ENCODE data around the gene ZSWIM1.

Gene ZSWIM1

DNA sequence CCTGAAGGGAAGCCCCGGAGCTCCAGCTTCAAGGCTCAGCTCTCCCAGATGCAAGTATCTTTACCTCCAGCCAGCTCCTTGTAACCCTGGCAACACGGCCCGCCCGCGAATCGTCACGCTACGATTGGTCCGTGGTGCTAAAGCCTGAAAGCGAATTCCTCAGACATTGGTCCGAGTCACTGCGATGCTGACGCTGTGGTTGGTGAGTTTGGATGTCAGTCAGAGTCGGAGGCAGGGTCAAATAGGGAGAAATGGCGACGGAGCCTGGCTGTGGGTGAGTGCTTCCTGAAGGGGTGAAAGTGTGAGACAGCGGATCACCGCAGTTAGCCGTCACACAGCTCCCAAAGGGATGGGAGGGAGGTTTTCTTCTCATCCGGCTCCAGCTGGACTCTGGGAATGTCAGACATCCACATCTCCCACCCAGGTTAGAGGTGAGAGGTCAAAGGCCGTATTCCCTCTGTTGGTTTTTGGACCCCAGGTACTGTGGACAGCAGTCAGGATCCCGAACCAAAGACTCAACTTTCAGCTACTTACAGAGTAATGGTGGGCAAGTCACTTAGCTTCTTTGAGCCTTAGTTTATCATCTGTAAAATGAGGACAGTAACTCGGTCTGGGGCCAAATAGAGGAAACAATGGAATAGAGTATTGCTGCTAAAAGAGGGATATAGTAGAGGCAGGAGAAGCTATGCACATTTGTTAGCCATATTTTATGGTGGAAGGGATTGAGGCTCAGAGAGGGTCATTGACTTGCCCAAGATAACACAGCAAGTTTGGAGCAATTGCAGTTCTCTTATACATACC, at the start of gene ZSWIM1:
Gene ZSWIM1 (plus strand): TSS at position 240 of the 801 bp plus-strand sequence. CDS start 1,366 bp downstream, outside the sequence.
- DNase-seq = peak; percentile 98

DNA sequence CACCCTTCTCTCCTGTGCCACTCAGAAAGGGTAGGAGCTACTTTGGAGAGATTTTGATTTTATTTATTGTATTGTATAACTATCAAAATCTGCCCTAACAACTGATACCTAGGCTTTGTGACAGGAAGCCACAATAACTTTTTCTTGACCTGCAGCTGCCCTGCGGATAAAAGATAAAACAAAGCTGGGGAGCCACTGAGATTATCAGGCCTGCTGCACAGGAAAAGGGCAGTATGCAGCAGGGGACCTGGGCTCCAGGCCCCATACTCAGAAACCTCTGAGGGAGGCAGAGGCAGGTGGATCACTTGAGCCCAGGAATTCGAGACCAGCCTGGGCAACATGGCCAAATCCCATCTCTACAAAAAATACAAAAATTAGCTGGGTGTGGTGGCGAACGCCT, 48.4 kb upstream of the ZSWIM1 start:
- DNase-seq = no peak

DNA sequence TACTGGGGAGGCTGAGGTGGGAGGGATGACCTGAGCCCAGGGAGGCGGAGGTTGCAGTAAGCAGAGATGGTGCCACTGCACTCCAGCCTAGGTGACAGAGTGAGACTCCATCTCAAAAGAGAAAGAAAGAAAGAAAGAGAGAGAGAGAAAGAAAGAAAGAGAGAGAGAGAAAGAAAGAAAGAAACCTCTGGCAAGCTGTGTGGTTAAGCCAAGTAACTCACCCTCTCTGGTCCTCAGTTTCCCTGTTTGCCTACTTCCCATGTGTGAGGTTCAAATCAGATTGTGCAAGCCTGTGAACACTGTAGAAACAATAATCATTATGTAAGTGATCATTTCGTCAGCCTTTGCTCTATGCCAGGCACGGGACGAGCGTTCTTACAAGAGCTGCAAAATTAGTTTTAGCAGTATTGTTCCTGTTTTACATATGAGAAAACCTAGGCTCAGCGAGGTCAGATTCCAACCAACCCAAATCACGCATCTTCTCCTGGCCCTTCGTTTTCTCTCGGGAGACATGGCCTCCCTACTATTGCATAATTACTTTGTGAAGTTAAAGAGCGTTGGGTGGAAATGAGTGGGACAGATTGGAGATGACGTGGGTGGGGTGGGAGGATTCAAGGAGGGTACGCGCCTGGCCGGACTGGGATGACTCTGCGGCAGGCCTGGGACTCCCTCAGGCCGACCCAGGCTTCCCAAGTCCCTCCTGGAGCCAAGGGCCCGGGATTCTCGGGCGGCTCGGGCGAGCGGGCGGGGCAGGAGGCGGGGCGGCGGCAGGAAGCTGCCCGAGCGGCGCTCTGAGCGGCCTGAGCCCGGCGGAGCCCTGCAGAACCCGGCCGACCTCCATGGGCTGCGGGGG, 47.8 kb upstream of the ZSWIM1 start, which contains the start of gene SNX21:
Gene SNX21 (plus strand): TSS at position 770 of the 853 bp plus-strand sequence. CDS start 121 bp downstream, outside the sequence.
- DNase-seq = peak; percentile 28

DNA sequence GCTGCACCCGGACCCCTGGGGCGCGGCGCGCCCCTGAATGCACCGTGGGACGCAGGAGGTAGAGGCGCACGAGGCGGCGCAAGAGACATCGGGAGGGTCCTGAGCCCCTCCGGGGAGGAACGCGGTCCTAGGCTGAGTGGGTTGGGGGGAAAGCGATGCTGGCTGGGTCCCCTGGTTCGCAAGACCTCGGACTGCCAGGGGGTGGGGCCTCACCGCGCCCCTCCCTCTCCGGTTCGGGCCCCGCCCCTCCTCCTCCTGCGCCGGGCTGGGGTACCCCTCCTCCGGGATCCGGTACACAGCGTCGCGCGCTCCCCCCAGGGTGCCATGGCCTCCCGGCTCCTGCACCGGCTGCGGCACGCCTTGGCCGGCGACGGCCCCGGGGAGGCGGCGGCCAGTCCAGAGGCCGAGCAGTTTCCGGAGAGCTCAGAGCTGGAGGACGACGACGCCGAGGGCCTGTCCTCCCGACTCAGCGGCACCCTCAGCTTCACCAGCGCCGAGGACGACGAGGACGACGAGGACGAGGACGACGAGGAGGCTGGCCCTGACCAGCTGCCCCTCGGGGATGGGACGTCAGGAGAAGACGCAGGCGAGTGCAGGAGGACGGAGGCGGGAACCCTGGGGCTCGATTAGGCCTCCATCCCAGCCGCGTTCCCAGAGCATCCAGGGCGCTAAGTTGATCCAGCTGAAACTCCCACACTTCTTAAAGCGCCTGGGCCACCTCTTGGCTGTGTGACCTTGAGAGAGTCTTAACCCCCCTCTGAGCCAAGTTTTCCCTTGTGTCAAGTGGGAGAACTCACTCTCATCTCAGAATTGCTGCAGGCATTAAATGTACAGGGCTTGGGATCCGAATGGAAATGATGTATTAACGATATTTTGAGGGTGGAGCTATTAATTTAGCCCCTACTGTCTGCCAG, 46.9 kb upstream of the ZSWIM1 start:
- DNase-seq = peak; percentile 28

DNA sequence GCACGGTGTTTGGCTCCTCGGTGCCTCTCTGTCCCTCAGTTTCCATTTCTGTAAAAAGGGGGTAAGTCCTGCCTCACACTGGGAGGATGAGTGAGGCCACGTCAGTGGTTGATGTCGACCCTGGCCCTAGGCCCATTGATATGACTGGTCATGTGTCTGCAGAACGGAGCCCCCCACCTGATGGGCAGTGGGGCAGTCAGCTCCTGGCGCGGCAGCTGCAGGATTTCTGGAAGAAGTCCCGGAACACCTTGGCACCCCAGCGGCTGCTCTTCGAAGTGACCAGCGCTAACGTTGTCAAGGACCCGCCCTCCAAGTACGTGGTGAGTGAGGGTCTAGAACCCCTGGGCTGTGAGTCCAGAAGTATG, 46.2 kb upstream of the ZSWIM1 start:
- no peak for DNase-seq

DNA sequence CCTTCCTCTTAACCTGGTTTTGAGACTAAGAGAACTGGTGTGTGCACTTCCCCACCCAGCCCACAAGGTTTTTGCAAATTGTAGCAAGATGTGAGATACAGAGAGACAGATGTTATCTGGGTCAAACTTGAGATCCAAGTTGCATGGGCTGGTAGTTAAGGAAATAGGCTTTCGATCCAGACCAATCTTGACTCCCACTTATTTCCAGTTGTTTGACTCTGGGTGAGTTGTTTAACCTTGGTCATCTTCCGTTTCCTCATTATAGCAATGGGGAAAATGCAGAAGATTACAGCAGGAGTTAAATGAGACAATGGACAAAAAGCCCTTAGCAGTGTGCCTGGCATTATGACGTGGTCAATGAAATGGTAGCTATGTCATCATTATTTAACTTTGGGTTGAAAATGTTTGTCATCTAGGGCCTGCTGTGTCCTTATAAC, 45.7 kb upstream of the ZSWIM1 start:
- DNase-seq = no peak

DNA sequence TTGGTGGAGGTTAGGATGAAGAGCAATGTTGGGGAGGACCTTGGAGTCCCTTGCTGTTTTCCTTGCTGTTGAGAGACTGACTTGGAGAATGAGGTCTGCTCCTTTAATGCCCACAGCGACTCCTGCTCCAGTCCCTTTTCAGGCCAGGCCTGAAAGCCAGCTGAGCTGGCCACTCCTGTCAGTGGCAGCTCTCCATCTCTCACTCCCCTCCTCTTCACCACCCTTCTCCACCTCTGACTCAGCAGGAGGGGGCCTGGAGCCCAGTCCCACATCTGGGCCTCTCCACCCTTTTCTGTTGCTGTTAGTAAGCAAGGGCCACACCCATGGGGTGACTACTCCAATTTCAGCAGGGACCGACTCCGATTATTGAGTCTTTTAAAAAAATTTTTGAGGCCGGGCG, 45.2 kb upstream of the ZSWIM1 start:
- no peak for DNase-seq

DNA sequence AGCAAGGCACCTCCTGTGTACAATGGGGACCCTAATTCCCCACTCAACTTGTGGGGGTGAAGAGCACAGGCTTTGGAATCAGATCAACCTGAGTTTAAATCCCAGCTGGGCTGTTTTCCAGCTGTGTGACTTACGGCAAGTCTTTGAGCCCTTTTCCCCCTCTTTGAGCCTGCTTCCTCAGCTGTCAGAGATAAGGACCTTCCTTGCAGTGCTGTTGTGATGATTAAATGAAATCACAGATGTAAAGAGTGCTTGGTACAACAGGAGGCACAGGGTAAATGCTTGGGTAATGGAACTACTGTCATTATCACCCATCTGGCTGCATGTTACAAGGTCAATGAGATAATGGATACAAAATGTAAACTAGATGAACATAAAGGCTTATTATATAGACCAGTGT, 44.2 kb upstream of the ZSWIM1 start:
- no peak for DNase-seq

DNA sequence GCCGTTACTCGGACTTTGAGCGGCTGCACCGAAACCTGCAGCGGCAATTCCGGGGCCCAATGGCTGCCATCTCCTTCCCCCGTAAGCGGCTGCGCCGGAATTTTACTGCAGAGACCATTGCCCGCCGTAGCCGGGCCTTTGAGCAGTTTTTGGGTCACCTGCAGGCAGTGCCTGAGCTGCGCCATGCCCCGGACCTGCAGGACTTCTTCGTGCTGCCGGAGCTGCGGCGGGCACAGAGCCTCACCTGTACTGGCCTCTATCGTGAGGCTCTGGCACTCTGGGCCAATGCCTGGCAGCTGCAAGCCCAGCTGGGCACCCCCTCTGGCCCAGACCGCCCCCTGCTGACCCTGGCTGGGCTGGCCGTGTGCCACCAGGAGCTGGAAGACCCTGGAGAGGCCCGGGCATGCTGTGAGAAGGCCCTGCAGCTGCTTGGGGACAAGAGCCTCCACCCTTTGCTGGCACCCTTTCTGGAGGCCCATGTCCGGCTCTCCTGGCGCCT, 40.3 kb upstream of the ZSWIM1 start:
- DNase-seq = no peak

DNA sequence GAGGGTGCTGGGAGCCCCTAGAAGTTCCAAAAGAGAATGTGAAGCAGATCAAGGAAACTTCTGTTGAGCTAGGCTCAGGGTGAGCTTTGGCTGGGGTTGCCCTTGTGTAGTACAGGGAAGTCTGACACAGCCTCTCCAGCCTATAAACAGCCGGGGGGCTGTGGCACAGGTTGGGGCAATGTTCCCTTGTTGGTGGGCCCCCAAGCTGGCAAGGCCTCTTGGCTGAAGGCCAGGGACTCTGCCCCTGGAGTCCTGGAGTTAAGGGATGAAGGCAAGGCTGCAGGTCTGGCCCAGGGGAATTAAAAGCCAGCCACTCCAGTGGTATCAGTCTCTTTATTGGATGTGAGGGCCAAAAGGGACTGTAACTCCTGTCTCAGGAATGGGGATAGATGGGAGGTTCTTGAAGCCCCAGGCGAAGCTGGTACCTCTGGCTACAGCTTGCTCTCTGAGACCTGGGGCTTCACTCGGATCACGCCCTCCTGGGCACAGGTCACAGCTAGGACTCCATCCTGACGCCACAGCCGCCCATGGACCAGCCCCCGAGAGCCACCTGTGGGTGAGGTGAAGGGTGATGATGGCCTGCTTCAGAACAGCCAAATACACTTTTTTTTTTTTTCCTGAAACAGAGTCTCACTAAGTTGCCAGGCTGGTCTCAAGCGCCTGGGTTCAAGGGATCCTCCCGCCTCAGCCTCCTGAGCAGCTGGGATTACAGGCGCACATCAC, 39.5 kb upstream of the ZSWIM1 start:
- DNase-seq = no peak

DNA sequence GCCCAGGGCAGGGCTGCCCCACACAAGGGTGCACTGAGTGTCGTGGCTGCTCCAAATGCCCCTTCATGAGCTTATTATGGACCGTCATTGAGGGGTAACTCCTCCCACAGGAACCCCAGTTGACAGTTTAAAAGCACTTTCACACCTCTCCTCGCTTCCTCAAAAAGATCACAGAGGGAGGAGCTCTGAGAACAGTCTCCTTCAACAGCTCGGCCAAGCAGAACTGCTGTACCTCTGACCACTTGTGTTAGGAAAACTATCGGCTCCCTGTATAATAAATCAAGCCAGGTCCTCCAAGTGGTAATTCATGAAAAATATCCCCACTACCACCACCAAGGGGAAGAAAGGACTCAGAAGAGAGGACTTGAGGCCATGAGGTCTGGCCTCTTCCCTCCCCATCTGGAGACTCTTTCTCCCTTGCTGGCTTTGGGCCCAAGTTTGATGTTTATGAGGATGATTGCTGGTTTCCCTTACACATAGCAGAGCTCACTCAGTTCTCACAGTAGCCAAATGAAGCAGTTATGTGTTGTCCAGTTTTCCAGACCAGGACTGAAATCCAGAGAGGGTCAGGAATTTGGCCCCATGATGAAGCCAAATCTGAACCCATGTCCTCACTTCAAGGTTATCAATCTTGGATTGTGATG, 38.7 kb upstream of the ZSWIM1 start:
- no peak for DNase-seq

DNA sequence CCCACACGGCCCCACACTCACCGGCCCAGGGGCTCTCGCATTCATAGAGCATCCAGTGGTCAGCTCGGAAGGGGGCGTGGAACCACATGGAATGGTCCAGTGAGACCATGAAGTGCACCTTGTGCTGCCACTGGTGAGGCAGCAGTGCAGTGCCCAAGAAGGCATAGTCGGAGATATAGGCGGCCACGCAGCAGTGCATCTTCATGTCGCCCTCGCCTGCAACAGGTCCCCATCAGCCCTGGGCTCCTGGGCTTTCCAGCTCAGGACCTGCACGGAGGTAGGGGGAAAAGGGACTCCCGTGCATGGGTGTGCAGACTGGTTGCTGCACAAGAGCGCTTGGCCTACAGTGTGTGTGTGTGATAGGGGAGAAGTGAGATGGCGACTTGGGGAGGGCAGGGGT, 37.5 kb upstream of the ZSWIM1 start:
- DNase-seq = no peak

DNA sequence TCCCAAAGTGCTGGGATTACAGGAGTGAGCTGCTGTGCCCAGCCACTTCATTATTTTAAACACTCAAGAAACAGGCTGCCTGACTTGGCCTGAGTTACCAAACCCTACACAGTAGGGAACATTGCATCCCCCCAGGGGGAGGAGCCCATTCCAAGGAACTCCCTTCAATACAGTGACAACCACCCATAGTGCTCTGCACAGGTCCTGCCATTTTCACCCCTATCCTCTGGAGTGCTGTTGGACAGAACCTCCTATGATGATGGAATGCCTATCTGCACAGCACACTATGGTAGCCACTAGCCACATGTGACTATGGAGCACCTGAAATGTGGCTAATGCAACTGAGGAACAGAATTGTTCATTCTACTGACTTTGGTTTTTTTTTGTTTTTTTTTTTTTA, 35.6 kb upstream of the ZSWIM1 start:
- DNase-seq = no peak

DNA sequence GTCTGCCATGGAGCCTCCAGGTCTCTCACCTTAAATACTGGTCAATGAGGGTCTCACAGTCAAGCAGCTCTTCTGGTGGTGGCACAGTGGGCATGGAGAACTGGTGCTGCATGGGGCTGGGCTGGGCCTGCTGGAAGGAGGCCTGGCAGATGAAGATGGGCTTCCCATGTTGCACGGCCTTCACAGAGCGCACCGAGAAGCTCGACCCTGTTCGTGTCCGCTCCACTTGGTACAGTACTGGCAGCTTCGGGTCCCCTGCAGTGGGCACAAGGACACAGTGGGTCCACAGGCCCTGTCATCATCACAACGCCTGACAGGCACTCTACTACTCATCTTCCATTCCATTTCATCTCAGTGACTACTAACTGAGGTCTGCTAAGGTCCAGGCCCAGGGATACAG, 32.6 kb upstream of the ZSWIM1 start:
- DNase-seq = no peak

DNA sequence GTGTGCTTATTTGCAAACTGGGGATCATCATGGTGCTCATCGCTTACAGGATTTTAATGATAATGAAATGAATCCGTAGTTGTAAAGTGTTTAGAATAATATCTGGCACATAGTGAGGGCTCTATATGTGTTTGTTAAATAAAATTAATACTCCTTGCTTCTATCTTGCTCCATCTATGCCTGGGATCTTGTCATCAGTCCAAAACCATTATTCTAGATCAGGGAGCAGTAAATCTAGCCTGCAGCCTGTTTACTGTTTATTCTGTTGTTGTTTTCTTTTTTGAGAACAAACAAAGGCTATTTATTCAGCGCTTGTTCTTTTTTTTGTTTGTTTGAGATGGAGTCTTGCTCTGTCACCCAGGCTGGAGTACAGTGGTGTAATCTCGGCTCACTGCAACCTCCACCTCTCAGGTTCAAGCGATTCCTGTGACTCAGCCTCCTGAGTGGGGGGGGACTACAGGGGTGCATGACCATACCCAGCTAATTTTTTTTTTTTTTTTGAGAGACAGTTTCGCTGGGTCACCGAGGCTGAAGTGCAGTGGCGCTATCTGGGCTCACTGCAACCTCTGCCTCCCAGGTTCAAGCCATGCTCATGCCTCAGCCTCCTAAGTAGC, 32.0 kb upstream of the ZSWIM1 start:
- DNase-seq = no peak

DNA sequence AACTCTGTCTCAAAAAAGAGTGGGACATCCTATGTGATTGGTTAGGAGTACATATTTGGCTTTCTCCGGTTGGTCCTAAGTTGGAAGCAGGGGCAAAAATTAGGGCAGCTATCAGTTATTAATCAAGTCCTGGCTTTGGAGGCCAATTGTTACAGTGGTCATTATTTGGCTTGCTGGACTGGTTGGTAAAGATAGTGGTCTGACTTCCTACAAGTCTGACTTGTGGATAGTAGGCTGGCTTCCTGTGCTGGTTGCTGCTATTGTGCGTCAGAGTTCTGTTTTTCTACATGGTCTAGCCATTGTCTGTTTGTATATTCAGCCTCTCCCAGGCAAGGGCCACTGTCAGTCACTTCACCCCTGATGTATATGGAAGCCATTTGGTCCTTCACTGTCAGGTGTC, 30.8 kb upstream of the ZSWIM1 start:
- no peak for DNase-seq

DNA sequence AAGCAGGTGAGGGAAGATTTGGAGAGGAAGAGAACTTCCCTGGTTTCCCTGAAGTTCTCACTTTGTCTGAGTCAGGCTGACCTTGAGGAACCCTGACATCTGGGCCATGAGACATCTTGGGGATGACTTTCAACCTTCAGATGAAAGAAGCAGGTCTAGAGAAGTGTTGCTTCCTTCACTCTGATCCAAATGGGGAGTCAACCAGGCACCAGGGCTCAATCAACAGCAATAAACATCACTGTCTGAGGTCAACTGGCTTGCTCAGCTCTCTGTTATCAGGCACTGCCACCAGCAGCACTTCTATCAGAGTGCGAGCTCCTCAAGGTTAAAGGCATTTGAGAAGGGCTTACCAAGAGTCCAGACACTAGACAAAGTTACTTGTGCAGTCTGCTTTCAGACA, 30.1 kb upstream of the ZSWIM1 start:
- DNase-seq = no peak

DNA sequence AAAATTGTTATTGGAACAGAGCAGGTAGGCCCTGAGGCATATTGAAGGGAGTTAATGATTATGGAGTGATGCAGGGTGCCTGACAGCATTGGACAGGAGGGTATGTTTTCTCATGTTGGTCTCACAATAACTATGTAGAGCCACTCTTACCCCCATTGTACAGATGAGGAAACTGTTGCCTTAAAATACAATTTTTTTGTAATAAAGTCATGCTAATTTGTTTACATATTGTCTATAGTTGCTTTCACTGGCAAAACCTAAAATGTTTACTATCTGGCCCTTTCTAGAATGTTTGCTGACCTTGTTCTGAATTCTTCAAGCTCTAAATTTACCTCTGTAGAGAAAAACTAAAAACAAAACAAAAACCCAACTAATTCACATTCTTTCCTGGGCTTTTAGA, 29.5 kb upstream of the ZSWIM1 start:
- DNase-seq = no peak

DNA sequence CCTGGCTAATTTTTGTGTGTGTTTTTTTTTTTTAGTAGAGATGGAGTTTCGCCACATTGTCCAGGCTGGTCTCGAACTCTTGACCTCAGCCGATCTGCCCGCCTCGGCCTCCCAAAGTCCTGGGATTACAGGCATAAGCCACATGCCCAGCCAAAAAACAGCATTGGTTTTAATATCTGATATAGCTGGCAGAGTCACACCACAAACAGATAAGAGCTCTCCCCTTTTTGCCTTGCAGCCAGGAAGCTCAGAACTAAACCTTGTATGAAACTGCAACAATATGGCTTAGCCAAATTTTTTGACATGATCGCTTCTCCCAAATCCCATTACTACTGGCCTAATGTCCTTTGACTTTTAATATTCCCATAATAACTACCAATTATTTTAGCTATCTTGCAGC, 28.7 kb upstream of the ZSWIM1 start:
- DNase-seq = no peak

DNA sequence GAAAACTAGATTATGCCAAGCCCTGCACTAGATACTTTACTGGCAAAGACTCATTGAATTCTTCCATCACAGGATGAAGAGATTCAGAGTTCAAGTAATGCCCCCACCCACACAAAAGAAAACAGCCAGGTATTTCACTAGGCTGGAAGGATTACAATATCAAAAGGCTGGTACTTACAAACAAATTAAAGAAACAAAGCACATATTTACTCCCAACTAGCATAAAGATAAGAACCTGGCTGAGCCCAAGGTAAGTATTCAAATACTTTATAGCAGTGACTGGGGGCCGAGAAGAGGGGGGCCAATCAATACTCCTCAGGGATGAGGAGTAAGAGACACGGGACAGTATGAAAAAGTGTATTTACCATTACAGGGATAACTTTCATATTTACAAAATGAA, 27.5 kb upstream of the ZSWIM1 start:
- no peak for DNase-seq
